HG02970 (cell line): Measurements from ENCODE around the gene SLCO3A1.
"Not testable (repeated sequence)": the region's sequence is repeated elsewhere in the genome, so short reads cannot be mapped to it uniquely, and the experiment has no call there.

Experiments used
- ATAC-seq: cut with Tn5 transposase; IDR thresholded peaks from one replicate; pipeline ENCODE4 v1.9.1; 2021; ENCODE audit warnings: mild to moderate bottlenecking, moderate library complexity, moderate number of reproducible peaks; ENCODE audit not compliant: unreplicated experiment, low FRiP score

SLCO3A1 gene

DNA sequence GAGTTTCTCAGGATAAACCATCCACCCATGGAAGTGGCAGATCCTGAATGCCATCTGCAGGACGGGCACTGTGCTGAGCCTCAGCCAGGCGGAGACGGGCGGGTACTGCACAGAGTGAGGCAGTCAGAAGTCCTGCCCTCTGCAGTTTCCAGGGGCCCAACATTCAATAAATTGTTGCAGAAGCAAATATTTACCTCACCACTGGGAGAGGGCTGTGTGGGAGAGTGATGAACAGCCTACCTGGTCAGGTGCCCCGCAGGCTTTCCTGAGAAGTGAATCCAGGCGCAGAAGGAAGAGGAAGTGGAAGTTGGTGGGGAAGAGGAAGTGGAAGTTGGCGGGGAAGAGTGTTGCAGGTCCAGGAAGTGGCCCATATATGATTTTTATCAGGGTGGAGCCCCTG is 100.8 kb downstream of the SLCO3A1 start:
- ATAC-seq = no peak

DNA sequence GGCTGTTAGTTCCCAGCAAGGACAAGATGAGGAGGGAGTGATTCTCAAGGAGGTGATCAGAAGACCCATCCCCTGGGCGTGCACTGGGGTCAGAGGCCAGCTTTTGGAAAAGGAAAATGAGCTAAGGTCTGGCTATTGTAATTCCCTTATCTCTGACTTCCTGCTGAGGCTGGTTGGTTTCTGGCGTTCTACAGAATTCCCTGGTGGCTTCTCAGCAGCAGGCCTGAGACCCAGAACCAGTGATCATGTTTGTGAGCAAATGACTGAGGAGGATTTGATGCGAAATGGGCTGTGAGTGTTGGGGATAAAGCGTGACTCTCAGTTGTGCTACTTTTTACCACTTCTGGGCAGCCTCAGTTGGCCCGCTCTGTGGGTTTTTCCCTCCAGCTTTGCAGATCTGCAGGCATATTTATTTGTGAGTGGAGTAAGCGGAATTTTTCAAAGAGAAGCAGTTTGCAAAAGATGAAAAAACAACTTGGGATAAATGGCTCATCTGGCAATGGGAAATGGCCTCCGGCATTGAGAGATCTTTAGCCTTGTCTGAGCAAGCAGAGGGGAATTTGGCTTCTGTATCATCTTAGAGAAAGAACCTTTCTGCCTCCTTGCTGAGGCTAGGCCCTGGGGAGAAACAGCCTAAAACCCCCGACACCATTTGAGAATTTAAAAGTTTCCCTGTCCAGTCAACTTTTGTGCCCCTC is 102.7 kb downstream of the SLCO3A1 start:
- ATAC-seq = no peak

DNA sequence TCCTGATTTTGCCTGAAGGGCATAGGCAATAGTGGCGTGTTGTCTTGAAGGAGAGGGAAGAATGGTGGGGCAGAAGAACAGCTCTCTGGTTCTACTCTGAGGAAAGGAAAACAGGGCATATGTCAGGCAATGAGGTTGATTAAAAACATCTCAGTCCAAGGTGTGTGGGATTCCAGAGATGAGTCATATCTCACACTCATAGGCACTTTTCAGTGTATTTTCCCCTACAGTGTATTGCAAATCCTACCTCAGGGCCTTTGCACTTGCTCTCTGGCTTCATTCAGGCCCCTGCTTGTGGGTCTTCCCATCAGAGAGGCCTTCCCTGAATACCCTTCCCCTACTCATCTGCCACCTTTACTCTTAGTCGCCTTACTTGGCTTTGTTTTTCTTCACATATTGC is 107.8 kb downstream of the SLCO3A1 start:
- no peak for ATAC-seq

DNA sequence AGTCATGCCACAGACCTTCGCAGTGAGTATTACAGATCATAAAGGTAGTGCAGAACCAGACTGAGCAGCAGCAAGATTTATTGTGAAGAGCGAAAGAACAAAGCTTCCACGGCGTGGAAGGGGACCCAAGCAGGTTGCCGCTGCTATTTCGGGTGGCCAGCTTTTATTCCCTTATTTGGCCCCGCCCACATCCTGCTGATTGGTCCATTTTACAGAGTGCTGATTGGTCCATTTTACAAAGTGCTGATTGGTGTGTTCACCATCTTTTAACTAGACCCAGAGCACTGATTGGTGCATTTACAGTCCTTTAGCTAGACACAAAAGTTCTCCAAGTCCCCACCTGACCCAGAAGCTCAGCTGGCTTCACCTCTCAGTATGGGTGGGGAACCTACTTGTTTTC is 110.2 kb downstream of the SLCO3A1 start:
- not testable (repeated sequence) for ATAC-seq

DNA sequence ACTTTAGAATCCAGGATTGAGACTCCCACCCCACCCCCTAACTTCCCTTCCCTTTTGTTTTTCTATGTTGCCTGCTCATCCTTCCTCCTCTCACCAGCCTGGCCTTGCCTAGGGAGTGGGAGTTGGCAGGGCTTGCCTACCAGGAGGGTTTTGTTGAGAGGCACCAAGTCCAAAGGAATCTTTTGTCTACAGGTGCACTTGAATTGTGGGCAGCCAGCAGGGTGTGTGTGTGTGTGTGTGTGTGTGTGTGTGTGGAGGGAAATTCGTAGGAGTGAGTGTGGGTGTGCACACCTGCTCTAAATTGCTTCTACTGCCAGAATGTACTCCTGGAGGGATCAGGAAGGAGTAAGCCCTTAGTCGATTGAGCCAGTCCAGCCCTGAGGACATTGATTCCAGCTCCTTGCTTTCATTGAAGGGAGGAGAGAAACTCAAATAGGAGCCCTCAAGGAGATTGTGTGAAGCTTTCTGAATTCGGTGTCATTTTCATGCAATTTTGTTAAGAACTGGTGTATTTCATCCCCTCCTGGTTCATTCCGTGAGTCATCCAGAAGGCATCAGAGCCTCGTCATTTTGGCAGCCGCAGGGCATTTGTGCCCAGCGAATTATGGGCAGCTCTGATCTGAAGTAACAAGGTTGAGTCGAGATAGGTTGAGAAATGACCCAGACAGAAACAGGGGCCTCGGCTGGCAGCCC is 112.1 kb downstream of the SLCO3A1 start:
- no peak for ATAC-seq

DNA sequence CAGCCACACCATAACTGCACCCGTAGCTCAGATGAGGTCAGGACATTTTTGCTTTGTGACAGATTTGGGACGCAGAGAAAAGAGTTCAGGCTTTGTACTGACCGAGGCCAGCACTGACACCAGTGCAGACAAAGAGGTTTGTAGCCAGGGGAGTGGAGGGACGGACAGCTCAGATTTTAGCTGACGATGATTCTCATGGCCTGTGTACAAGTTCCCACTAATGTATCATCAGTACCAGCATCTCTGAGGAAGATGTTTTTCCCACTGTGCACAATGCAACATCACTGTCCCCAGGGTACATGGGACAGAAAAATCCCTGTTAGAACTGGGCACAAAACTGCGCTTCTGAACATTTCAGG is 112.7 kb downstream of the SLCO3A1 start:
- ATAC-seq = no peak

DNA sequence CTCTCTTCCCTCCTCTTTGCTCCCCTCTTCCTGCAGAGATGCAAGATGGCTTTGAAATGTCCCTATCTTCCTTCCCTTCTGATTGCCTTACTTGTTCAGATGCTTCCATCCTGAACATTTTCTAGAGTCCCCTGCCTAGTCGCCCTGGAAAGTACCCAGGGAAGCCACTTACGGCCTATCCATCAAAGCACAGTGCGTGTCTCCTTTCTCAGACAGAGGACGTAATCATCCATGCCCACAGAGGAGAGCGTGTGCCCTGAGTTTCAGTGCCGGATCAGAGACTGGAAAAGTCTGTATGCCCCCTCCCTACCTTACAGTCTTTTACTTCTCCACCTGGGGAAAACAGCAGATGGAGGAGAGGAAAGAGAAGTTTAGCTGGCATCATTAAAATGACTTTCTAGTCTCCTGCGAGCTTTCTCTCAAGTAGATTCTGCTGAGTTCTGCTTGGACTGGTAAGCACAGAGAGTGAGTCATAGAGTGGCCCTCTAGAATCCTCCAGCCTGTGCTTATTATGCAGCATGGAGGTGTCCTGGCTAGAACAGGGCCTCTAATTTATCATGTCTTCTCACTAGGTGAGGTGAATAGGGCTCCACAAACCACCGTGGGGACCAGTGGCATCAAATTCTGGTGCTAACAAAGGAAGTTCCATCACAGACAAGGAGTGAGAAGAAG is 114.6 kb downstream of the SLCO3A1 start:
- ATAC-seq = no peak

DNA sequence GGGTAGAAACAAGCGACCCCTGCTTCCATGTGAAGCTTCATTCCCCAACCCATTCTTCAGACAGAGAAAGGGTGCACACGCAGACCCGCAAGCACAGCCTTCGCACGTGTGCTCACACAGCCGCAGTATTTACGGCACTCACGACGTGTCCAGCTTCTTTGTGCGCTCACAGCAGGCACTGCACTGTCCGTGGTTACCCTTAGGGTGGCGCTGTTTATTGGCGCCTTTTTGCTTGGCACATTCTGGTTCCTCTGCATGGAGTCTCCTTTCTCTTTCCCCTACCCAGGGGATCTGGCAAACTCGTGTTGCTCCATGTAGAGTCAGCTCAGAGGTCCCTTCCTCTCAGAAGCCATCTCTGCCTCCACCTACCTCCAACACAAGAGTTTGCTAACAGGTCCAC is 115.1 kb downstream of the SLCO3A1 start:
- ATAC-seq = no peak

DNA sequence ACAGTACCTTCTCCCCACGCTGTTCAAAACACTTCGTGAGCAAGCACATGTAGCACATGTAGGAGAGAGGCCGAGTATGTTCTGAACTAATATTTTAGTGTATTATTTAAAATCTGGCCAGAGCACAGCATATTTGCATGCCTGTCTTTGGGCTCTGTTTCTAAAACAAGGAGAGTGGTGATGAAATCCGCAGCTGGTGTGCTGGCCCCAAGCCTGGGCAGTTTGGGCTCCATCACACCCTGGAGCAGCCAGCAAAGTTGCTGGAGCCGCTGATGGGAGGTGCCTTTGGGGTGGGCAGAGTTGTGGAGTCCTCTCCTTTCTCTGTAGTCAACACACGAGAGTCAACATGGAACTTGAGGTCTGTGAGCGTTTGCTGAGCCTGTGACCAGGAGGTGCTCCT is 116.6 kb downstream of the SLCO3A1 start:
- ATAC-seq = no peak

DNA sequence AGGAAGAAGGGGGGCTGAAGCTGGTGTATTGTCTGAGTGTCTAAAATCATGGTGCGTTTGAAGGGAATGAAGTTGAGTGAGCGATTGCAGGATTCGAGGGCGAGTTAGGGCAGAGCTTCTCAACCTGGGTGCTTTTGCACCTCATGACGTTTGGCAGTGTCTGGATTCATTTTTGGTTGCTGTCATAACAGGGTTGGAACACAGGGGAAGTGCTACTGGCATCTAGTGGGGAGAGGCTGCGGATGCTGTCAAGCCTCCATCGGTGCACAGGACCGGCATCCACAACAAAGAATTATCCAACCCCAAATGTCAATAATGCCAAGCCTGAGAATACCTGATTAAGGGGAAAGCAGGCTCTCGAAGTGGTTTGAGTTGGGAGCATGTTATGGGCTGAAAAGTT is 120.0 kb downstream of the SLCO3A1 start:
- ATAC-seq = no peak

DNA sequence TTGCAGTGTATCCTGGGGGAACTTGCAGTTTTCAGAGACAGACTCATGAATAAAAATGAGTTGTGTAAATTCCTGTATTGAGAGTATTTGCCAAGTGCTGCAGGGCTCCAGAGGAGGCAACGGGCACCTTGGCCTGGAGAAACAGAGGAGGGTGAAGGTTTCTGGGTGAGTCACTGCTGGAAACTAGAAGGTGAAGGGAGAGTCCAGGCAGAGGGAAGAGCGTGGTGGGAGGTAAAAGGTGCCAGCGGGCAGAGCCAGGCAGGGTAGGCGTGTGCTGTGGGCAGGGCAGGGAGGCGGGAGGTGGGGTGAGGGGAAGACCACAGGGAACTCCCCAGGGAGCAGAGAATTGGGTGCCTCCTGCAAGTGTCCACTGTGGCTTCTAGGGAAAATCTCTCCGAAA is 120.8 kb downstream of the SLCO3A1 start:
- no peak for ATAC-seq

DNA sequence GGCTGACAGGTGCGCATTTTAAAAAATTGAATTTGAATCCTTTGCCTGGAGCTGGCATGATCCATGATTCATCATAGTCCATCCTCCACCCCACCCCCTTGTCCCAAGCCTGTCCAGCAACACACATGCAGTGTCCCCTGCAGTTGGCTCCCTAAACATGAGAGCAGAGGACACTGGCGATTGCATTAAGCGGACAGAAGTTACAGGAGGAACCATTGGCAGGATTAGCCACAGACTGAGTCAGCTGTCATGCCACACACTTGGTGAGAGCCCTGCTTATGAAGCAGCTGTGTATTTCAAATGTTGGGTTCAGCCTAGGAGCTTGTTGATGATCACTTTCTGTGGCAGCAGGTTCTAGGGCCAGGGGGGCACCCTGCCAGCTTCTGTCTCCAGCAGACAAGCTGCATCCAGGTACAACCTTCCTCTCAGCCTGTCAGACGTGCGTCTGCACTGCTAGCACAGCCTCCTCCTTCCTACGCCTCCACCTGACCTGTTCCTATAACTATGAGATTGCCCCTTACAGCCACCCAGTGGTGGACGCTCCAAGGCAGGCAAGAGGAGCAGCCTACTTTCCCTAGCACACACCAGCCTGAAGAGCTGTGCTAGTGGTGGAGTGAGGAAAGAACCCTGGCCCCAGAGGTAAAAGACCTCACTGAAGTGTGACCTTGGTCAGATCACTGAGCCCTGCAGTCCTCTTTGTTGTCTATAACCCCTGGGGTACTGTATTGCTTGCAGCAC is 121.9 kb downstream of the SLCO3A1 start:
- no peak for ATAC-seq

DNA sequence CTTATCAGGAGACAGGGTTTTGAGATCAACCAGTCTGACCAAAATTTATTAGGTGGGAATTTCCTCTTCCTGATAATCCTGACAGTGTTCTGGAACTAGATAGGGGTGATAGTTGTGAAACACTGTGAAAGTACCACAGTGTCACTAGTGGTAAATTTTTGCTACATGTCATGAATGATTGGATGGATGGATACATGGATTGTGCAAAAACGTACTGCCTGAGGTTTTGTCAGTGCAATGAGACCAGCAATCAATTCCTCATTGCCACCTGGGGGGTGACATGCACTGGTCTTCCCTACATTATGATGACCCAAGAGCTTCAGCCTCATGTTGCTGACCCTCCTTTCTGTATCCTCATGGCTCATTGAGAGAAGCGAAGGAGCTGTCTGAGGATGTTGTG is 123.5 kb downstream of the SLCO3A1 start:
- ATAC-seq = no peak

DNA sequence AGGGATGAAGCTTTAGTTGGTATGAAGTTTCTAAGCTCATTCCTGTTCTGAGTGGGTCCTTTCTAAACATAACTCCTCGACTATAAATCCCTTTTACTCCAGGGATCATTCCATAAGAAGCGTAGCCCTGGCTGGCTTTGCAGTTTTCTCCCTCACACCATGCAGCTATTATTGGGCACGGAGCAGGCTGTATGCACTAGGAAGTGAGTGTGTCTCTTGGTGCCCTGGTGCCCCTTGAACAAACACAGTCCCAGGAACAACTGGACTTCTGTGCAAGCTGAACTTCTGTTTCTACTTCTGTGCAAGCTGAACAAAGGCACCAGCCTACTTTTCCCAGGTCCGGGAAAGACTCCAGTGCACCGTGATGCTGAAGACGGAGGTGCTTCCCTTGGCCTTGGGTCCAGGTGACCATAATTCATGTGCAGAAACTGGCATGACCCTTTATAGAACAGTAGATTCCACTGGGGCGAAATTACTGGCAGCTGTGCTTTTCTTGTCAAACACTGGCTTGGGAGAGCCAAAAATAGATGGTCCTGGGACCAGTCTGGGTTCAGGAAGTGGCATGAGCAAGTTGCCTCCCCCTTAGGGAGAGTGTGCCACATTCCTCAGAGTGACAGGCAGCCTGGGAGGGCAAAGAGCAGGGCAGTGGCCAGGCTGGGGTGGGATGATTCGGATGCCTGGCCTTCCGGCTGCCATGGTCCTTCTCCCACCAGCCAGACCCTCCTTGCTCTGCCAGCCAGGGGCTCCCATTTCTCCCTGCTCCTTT is 127.2 kb downstream of the SLCO3A1 start:
- no peak for ATAC-seq

DNA sequence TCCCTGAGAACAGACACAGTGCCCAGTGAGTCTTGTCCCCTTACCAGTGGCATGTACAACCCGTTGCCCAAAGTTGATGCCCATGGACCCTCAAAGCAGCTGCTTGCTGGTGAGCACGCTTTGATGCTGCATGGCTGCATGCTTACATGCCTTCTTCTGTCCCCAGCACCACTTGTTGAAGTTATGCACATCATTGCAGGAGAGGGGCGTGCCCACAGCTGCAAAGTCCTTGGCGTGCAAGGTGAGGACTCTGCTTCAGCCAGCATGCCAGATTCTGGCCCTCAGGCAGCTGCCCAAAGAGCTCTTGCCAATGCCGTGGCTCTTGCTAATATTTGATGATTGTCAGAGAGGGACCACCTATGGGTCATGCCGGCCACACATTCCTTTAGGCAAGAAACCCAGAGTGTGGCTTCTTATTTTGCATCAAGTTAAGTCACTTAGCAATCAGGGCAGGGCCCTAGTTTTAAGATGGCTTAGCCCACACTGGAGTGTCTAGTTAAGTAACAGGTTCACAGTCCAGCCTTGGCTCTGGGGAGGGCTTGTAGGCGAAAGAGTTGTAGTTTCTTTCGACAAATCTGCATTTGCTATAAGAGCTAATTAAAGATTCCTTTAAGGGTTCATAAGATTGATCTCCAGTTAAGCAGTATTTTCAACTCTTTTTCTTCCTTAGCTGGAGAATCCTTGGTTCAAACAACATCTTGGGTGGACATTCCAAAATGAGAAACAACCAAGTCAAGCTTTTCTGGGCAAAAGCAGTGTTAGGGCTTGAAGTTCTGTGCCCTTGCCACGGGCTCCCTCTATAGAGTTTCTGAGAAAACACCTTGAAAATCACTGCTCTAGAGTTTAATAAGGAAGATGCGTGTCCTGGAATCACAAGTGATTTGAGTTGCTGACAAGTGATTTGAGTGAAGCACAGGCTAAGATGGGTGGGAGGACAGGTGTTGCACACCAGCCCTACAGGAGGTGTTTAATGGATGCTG is 128.6 kb downstream of the SLCO3A1 start:
- ATAC-seq = no peak

DNA sequence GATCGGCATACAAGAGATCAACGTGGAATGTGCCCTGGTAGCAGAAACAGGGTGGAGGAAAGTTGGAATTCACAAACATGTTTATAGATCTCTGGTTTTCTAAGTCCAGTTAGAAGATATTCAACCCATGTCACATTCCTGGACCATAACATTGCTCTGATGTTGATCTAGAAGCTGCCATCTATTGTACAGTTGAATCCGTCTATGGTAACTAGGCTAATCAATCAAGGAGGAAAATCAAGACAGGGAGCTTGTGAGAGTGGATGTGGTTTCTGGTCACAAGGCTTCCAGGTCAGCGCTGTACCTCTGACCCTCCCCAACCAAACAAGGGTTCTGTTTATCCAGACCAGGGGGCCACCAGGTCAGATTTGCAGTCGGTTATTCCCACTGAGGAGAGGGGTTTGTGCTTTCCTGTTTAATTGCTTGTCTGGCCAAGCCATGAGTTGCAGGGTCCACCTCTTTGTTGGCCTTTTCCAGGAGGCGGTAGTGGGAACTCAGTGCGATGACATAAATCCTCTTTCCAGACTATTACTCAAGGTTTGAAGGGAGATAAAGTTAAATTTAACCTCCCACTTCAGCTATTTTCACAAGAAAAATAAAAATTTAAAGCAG is 130.3 kb downstream of the SLCO3A1 start:
- no peak for ATAC-seq

DNA sequence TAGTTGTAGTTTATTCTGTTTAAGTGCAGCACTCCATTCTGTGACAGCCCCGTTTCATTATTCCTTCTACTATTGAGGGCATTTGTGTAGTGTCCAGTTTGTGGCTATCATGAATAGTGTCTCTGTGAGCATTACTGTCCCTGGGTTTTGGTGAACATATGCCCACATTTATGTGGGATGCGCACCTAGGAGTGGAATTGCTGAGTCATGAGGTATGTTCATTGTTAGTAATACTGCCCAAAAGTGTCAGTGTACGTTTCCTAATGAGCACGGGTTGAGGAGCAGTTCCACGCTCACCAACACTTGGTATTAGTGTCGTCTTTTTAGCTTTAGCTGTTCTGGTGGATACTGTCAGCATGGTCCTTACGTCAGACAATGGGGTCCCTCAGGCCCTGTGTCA is 131.8 kb downstream of the SLCO3A1 start:
- no peak for ATAC-seq

DNA sequence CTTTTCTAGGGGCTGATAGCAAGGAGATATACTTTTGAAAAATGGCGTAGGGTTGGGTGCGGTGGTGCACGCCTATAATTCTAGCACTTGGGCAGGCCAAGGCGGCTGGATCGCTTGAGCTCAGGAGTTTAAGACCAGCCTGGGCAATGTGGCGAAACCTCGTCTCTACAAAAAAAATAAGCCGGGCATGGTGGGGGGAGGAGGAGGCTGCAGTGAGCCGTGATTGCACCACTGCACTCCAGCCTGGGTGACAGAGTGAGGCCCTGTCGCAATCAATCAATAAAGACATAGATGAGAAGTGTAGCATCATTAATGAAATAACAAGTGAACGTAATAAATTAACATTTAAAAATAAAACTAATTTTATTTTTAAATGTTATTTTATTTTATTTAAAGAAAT is 134.6 kb downstream of the SLCO3A1 start:
- no peak for ATAC-seq

DNA sequence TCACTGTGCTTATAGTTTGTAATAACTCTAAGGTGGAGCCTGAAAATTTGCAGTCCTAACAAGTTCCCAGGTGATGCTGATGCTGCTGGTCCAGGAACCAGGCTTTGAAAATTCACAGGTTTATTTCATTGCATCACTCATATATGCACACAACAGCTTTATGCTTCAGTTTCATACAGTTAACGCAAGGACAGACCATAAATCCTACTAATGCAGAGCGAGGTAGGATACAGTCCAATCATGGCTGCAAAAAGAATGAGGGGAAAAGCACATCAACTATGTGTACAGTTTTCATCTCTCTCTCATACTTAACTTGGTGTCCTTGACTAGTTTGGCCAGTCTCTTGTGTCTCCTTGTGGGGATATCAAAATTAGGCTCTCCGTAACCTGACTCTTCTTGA is 135.1 kb downstream of the SLCO3A1 start:
- no peak for ATAC-seq
